GM15510 (cell line): ENCODE measurements around the gene ARMC2.

Experiments used
- POLR2A ChIP-seq: IDR thresholded peaks from 3 replicates; pipeline ENCODE4 v1.6.1; 2011; ENCODE audit warnings: borderline replicate concordance; ENCODE audit not compliant: insufficient read length; ENCODE audit errors: extremely low read depth

The ARMC2 gene

DNA sequence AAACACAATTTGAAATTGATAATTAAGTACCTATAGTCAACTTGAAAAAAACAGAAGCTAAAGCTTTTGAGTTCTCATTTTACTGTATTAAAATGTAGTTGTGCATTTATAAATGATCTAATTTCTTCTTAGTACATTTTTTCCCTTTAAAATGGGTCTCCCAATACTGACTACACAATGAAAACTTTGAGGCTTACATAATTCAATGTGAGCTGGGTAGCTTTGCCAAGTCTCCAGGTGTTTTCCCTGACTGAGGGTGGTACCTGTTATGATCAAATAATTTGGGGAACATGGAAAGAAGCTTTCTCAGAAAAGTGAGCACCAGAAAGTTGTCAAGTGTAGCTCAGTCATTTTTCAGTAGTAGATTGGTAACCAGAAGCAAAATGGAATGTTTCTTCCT, 74.3 kb downstream of the ARMC2 start:
- no peak for TF ChIP-seq POLR2A

DNA sequence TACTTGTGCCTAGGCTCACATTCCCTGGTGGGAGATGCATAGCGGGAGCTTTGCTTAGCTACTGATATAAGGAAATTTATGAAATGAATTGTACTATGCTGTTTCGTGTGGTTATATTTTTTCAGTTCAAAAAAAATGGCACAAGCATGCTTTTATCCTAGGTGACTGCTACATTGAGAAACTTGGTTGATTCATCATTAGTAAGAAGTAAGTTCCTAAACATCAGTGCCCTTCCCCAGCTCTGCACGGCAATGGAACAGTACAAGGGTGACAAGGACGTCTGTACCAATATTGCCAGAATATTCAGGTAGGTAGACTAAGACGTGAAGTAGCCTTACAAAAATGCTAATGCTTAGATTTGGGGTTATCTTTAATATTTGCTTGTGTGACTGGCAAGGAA, 79.7 kb downstream of the ARMC2 start:
- TF ChIP-seq POLR2A, result no peak

DNA sequence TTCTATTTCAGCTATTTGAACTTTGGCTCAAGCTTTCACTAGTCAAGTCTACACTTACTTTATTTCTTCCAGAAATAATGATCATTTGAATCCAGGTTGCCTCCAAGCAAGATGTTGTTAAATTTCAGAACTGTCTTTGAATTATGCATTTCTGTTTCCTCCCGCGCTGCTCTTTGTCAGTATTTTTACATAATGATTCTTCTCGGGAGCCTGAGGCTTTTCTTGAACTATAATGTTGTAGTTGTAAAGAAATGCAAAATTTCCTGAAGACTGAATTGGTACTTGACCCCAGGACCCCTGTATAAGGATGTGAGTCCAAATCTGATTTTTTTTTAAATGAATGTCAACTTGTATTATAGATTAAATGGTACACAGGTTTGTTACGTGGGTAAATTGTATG, 80.4 kb downstream of the ARMC2 start:
- TF ChIP-seq POLR2A, result no peak

DNA sequence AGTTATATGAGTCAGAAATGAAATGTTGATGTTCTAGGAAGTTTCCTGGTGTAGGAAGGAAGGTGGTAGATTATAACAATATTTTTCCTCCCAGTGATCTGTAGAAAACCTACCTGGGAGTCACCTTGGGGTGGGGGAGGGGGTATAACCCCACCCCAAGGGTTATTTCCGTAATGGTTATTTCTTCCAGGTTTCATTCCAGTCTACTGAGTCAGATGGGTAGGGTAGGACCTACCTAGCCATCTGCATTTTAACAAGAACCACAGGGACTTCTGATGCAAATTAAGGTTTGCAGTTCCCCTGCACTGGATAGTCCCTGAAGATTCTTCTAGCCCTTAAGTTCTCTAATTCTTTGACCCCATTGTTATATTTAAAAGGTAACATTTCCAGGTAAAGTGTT, 88.9 kb downstream of the ARMC2 start:
- no peak for TF ChIP-seq POLR2A

DNA sequence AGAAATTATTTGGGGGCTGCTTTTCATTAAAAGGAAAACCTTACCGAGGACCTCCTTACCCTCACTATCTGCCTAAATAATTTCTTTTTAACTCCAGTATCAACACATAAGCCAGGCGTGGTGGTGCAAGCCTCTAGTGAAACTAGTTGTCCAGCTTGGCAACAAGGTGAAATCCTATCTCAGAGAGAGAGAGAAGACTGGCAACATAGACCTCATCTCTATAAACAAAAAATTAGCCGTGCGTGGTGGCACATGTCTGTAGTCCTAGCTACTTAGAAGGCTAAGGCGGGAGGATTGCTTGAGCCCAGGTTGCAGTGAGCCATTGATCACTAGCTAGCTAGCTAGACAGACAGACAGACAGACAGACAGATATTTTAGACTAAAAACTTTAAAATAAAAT, 92.5 kb downstream of the ARMC2 start:
- TF ChIP-seq POLR2A, result no peak

DNA sequence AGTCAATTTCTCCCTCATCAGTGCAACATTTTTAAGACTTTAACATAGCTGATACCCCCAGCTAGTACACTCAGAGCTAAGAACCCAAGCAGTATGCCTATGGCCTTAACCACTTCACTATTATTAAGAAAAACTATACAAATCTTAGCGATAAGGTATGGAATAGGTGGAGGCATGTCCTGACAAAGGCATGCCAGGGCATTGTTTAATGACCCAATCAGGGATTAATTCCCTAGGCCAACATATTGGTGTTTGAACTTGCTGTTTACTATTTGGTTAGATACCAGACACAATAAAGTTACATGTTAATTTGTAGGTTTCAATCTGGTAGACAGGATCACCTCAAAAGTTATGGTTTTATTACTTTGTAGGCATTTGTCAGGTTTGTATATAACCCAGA, 93.1 kb downstream of the ARMC2 start:
- no peak for TF ChIP-seq POLR2A

DNA sequence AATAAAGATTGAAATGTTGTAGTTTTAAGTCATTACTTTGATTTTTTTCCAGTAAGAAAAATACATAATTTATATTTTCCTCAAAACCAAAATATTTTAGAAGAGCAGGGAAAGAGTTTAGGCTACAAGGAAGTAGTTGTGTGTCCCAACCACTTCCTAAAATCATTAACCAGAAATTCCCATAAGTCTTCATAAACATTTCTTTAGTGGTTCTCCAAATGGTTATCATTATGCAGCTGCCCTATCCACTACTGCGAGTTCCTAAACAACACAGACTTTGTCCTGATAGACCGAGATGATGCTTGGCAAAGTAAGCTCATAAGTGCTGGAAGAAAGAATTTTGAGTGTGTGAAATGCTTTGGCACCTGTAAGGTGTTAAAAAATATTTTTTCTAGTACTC, 93.6 kb downstream of the ARMC2 start:
- TF ChIP-seq POLR2A, result no peak

DNA sequence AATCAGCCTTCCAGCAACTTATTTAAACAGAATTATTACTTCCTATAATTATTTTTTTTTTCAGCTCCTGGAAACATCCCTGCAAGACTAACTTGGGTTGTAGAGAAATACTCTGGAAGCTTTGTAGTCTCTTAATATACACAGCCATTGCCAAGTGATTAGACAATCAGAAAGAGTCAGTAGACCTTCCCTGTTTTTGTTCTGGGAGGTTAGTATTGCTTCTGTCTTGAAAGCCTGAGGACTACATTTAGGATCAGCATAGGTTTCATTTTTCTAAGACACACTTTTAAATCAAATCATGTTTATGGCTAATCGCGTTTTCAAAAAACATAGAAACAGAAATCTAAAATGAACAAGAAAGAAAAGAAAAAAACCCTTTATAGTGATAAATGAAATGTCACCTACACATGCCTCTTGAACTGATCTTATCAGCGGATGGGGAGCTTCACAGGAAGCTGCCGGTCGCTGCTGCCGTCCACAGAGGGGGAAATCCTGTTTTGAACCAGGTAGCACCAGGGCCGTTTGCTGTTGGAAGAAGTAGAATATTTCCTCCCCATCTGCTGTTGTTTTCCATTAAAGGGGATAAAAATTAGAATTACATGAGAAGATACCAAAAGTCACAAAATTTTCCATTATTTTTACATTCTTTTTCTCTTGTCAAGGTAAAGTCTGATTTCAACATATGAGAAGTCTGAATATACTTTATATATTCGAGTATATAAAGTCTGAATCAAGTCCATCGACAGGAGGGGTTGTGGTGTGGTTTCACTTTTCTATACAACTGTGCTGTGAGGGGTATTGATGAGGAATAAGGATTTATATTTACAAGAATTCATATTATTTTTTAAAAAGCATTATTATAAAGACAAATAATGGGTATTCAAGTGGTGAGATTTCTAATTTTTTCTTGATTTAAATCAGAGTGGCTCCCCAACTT, 94.6 kb downstream of the ARMC2 start:
- no peak for TF ChIP-seq POLR2A

DNA sequence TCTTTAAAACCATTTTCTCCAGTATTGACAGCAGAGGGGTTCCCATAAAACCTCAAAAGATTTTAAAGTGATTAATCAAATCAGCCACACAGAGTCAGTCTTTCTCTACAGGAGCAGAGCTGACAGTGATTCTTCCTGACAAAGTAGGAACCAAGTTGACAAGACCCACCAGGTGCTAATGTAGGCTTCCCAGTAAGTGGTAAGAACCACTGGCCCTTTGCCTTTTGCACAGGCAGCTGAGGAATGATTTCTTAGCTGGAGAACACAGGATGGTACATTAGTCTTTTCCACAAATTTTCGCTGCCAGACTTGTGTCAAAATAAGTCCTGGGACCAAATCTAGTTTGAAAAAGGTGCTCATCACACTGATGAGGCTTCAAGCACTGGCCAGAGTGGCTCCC, 95.8 kb downstream of the ARMC2 start:
- TF ChIP-seq POLR2A, result no peak

DNA sequence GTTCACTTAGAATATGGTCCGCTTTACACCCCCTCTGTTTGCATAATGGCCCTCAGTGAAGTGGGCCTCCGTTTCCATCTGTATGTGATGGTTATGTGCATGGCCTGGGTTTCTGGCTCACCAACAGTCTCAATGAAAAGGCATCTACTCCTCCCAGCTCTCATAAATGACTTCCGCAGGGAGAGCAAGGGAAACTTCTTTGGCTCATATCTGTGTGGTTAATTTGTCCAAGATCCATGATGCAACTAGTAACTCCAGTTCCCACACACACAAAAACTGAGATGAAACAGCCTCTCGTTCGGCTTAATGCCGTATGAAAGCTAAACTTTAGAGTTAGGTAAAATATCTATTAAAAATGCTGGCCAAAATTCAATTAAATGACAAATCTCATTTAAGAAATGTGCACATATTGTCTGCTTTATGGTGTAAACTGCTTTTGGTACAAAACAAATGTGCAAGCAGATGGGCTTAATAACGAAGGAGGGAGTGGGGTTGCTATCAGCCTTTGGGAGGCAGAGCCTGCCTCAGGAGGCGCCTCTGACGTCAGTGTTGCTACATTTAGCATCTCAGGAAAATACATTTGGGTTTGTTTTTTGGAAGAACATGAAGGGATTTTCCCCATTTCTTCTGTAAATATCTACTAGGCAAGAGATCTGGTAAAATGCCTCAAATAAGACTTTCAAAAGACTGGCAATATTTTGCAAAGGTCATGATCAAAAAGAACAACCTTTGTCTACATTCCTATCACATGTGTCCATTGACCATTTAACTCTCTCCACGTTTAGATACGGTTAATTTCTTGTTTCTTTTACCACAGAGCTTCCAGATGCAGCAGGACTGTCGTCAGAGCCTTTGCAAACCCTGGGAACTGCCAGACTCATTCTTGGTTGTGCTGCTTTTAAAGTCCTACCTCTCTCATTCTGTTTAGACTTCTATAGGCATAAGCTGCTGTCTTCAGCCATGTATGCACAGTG, 96.8 kb downstream of the ARMC2 start:
- no peak for TF ChIP-seq POLR2A

DNA sequence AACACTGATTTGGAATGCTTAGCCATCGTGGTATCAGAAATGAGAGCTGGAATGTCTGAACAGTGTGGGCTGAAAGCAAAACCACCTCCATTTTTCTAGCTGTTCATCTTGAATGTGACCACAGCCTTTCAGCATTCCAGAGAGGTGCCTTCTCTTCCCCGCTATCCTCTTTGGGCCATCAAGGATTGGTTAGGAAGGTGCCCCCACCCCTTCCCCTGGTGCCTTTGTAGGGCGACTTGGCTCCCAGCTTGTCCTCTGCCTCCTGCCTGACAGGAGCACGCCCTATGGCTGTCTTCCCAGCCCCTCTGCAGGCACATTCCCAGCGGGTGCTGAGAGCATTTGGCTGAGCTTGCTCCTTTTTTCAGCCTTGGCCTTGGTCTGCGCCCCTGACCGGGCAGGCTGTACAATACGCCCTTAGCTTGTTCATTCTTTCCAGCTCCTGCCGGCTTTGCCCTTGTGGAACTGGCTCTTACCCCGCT, 97.5 kb downstream of the ARMC2 start:
- no peak for TF ChIP-seq POLR2A

DNA sequence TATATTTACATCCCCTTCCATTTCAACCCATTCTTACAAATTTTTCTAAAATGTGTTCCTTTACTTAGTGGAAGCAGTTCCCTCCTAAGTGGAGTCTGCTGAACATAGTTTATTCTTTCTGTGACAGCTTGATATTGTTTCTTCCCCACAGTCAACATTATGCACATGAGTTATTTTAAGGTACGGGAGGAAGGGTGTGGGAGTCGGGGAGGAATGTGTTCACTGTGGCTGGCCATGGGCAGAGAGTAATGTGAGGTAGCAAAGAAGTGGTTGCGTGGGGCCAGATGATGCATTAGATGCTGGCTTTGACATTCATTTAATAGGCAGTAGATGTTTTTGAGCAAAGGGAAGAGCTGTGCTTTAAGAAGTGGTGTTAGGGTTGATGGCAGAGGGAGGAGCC, 98.5 kb downstream of the ARMC2 start:
- no peak for TF ChIP-seq POLR2A

DNA sequence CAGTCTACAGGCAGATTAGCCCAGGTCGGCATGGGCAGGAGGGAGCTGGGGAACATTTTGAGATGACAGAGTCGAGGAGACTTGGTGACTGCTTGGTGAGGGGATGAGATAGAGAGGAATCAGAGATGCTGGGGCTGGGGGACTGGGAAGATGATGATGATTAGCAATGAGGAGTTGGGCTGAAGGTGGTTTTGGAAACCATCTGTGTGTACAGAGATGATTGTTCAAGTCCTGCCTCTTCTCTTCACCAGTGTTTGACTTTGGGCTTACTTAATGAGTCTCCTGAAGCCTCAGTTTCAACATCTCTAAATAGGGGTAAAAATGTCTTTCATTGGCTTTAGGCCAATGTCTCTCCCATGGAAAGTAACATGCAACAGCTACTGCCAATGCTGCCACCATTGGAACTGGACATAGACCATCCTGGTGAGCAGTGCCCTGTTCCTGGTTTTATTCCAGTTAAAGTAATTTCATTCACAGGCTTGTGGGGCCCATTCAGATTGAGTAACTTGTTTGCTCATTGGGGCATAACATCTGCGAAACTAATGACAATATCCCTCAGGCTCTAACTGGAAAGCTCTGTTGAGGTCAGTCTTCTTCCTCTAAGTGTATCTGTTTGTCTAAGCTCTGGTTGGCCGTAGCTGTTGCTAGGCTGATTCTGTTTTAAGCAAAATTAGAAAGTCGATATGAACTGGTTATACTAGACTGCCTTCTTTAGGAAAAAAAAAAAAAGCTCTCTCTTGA, 99.1 kb downstream of the ARMC2 start:
- no peak for TF ChIP-seq POLR2A

DNA sequence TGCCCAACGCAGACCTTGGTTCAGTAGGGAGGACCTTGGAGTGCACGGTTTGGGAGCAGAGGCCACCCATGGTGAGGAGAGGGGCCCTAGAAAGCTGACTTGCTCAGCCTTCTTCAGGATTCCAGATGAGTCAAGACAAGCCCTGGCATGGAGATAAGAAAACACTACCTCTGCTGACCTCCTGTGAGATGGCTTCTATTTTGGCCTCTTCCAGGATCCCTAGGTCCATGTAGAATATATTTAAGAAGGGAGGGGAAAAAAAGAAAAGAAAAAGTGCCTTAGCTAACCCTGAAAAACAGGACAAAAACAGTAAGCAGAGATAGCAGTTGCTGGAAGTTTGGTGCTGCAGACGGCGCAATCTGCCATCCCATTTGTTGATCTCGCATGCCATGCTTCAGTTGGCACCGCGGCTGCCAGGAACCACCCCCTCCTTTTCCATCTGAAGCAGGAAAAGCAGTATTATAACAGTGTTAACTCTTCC, 100.0 kb downstream of the ARMC2 start:
- TF ChIP-seq POLR2A, result no peak
